Measurements from ENCODE around the gene TMEM271.
"Not testable (repeated sequence)": the region's sequence is repeated elsewhere in the genome, so short reads cannot be mapped to it uniquely, and the experiment has no call there.

TMEM271 gene

DNA sequence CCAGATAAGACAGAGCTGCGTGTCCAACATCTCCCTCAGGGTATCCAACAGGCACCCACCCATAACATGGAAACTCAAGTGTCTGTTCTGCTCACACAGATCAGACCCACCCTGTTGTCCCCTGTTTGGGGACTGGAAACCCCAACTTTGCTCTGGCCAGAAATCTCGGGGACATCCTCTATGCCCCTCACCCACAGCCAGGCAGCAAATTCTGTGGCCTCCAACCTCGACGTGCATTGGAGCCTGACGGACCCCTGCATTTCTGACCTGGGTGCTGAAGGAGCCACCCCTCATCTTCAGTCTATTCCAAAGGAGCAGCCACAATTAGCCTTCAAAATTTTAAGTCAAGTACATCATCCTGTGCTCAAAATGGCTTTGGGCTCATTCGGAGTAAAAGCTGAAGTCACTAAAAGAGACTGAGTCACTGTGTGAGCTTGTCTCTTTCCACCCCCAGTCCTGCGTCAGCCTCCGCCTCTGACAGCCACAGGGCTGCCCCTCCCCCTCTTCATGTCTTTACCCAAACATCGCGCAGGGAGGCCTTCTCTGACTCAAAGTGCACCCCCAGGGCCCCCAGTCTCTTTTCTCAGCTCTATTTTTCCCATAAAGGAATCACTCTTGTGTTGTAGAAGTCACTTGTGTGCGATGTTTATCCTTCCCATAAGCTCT lies 24.9 kb upstream of the TMEM271 start:
- in situ Hi-C loops (cut with MboI; ENCODE audit: low sequenced_read_pairs, unreplicated experiment): no loop called here

DNA sequence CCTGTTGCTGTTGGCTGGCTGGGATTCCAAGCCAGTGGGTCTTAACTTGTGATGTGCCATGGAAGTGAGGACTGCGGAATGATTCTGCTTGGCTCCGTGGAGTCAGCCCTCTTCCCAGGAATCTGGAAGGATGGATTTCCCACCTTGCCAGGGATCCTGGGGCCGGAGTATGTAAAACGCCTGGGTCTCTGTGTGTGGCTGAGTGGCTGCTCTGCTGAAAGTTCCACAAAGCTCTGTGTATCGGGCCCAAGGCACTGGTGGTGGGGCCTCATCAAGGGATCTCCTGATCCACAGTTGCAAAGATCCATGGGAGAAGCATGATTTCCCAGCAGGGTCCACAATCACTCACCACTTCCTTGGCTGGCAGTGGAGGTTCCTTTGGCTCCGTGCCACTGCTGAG lies 24.1 kb upstream of the TMEM271 start:
- DNase-seq (ENCODE audit: low spot score): no peak
- TF ChIP-seq, protein P1, sequence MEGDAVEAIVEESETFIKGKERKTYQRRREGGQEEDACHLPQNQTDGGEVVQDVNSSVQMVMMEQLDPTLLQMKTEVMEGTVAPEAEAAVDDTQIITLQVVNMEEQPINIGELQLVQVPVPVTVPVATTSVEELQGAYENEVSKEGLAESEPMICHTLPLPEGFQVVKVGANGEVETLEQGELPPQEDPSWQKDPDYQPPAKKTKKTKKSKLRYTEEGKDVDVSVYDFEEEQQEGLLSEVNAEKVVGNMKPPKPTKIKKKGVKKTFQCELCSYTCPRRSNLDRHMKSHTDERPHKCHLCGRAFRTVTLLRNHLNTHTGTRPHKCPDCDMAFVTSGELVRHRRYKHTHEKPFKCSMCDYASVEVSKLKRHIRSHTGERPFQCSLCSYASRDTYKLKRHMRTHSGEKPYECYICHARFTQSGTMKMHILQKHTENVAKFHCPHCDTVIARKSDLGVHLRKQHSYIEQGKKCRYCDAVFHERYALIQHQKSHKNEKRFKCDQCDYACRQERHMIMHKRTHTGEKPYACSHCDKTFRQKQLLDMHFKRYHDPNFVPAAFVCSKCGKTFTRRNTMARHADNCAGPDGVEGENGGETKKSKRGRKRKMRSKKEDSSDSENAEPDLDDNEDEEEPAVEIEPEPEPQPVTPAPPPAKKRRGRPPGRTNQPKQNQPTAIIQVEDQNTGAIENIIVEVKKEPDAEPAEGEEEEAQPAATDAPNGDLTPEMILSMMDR (IDR thresholded peaks at IDR 0.05; ENCODE audit: borderline replicate concordance, control extremely low read depth, extremely low read depth, insufficient read depth, missing control alignments): no peak
- in situ Hi-C loops (cut with MboI; ENCODE audit: low sequenced_read_pairs, unreplicated experiment): no loop called here

More for the DNA sequence above, 24.9 kb upstream of the TMEM271 start:
- peak; percentile 14 for DNase-seq (ENCODE audit: low spot score)
- TF ChIP-seq, protein P1 (IDR thresholded peaks at IDR 0.05; ENCODE audit: borderline replicate concordance, control extremely low read depth, extremely low read depth, insufficient read depth, missing control alignments): no peak

DNA sequence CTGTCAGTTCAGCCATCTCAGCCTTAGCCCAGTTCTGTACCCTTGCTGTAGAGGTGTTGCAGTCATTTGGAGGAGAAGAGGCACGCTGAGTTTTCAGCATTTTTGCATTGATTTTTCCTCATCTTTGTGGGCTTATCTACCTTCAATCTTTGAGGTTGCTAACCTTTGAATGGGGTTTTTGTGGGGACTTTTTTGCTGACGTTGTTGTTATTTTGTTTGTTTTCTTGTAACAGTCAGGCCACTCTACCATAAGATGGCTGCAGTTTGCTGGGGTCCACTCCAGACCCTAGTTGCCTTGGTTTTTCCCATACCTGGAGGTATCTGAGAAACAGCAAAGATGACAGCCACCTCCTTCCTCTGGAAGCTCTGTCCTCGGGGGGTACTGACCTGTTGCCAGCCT lies 22.8 kb upstream of the TMEM271 start:
- in situ Hi-C loops (cut with MboI; ENCODE audit: low sequenced_read_pairs, unreplicated experiment): no loop called here
- TF ChIP-seq, protein P1 (IDR thresholded peaks at IDR 0.05; ENCODE audit: borderline replicate concordance, control extremely low read depth, extremely low read depth, insufficient read depth, missing control alignments): no peak
- no peak for DNase-seq (ENCODE audit: low spot score)

DNA sequence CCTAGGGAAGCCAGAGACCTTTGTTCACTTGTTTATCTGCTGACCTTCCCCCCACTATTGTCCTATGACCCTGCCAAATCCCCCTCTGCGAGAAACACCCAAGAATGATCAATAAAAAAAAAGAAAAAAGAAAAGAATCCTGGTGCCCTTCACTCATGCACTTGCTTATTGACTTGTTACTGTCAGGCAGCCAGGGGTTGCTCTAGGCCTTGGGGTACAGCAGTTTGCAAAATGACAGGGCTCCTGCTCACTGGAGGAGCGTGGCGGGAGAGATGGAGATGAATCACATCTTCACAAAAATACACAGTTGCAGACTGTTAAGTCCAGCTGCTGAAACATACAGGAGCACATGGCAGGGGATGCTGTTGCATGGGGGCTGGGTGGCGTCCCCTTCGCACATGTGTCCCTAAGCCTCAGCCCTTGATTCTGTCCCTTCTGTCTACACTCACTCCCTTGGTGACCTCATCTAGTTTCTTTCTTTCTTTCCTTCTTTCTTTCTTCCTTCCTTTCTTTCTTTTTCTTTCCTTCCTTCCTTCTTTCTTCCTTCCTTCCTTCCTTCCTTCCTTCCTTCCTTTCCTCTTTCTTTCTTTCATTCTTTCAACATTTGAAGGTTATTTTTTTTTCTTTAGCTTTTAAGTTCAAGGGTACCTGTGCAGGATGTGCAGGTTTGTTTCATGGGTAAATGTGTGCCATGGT lies 16.9 kb upstream of the TMEM271 start:
- TF ChIP-seq, protein P1 (IDR thresholded peaks at IDR 0.05; ENCODE audit: borderline replicate concordance, control extremely low read depth, extremely low read depth, insufficient read depth, missing control alignments): no peak
- no peak for DNase-seq (ENCODE audit: low spot score)
- in situ Hi-C loops (cut with MboI; ENCODE audit: low sequenced_read_pairs, unreplicated experiment): no loop called here

DNA sequence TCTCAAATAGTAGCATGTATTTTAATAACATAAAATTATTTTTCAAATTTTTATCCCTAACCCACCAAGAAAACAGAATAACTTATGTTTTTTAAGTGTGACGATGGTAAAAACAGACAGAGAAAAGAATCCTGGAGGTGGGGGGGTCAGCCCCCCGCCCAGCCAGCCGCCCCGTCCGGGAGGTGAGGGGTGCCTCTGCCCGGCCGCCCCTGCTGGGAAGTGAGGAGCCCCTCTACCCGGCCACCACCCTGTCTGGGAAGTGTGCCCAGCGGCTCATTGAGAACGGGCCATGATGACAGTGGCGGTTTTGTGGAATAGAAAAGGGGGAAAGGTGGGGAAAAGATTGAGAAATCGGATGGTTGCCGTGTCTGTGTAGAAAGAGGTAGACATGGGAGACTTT lies 16.1 kb upstream of the TMEM271 start:
- in situ Hi-C loops (cut with MboI; ENCODE audit: low sequenced_read_pairs, unreplicated experiment); DNase-seq (ENCODE audit: low spot score): not testable (repeated sequence)

DNA sequence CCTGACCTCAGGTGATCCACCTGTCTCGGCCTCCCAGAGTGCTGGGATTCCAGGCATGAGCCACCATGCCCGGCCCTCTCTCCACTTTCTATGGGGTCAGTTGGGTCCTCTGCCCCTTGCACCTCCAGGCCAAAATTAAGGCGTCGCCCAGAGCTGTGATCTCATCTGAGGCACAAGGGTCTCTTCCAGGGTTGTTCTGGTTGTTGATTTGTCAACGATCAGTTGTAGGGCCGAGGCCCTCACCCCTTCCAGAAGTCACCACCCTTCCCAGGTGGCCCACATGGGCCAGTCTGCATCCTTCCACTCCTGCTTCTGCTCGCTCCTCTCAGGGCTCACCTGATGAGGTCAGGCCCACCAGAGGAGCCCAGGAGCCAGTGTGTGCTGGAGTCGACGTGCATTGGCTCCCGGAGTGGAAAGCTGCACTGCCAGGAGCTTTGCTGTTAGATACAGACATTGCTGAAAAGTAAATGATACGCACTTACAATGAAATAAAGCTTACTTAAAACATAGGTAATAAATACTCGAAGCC lies 14.3 kb upstream of the TMEM271 start:
- in situ Hi-C loops (cut with MboI; ENCODE audit: low sequenced_read_pairs, unreplicated experiment): no loop called here
- TF ChIP-seq, protein P1 (IDR thresholded peaks at IDR 0.05; ENCODE audit: borderline replicate concordance, control extremely low read depth, extremely low read depth, insufficient read depth, missing control alignments): no peak
- DNase-seq (ENCODE audit: low spot score): no peak
